CD8-positive, alpha-beta memory T cell (primary cell): Measurements from ENCODE around the gene ZNF273. TPM values are rescaled to one million over a fixed set of nuclear protein-coding genes. Genes with fewer than 3 reads are reported as not detected.

Source experiments
- CTCF ChIA-PET: fragments of 350-600 bp; sonication (Branson Sonifier 250); formaldehyde crosslinking; loops from one replicate; lab custom pipeline; 2021; ENCODE audit warnings: antibody characterized with exemption; lab: Charles Lee
- POLR2A ChIA-PET: fragments of 350-600 bp; sonication (Branson Sonifier 250); formaldehyde crosslinking; loops from one replicate; lab custom pipeline; 2021; ENCODE audit warnings: antibody characterized with exemption; lab: Charles Lee
- DNase-seq, 5 donors: peaks; one replicate each; pipeline versions ENCODE4 v3.0.0 to v3.0.0-alpha.2; 2020 to 2022; ENCODE audit warnings: mixed read lengths in 1 of 5
- H3K27ac ChIP-seq: one replicate; pipeline ENCODE4 v1.7.0; 2013; ENCODE audit warnings: low read depth, mild to moderate bottlenecking, low read length, moderate library complexity
- H3K27me3 ChIP-seq: 2 replicates; pipeline ENCODE4 v1.7.0; 2013; ENCODE audit warnings: low read length, mild to moderate bottlenecking; ENCODE audit not compliant: insufficient read depth, poor library complexity, severe bottlenecking
- H3K36me3 ChIP-seq: 2 replicates; pipeline ENCODE4 v1.7.0; 2013; ENCODE audit warnings: mild to moderate bottlenecking, low read length, moderate library complexity; ENCODE audit not compliant: insufficient read depth
- H3K4me1 ChIP-seq: 2 replicates; pipeline ENCODE4 v1.7.0; 2013; ENCODE audit warnings: mild to moderate bottlenecking, low read length, moderate library complexity; ENCODE audit not compliant: insufficient read depth
- H3K4me3 ChIP-seq: 2 replicates; pipeline ENCODE4 v1.7.0; 2013; ENCODE audit warnings: mild to moderate bottlenecking, low read length
- H3K9me3 ChIP-seq: 2 replicates; pipeline ENCODE4 v1.7.0; 2013; ENCODE audit warnings: mild to moderate bottlenecking, low read length
- H3K27ac Mint-ChIP-seq, 8 donors: one replicate each; pipeline ENCODE4 v1.8.0; 2020 to 2021; ENCODE audit warnings: mixed read lengths in 8 of 8, mild to moderate bottlenecking in 6 of 8, inconsistent platforms in 3 of 8, moderate library complexity in 3 of 8
- H3K27me3 Mint-ChIP-seq, 2 donors: one replicate each; pipeline ENCODE4 v1.8.0; 2020 to 2021; ENCODE audit warnings: mixed read lengths in 2 of 2, mild to moderate bottlenecking in 1 of 2, moderate library complexity in 1 of 2
- H3K36me3 Mint-ChIP-seq, 3 donors: one replicate each; pipeline ENCODE4 v1.8.0; 2020 to 2021; ENCODE audit warnings: mixed read lengths in 3 of 3, inconsistent platforms in 1 of 3, mild to moderate bottlenecking in 1 of 3
- H3K4me1 Mint-ChIP-seq, 3 donors: one replicate each; pipeline ENCODE4 v1.8.0; 2020 to 2021; ENCODE audit warnings: mixed read lengths in 3 of 3, inconsistent platforms in 1 of 3, mild to moderate bottlenecking in 1 of 3
- H3K4me3 Mint-ChIP-seq, 7 donors: one replicate each; pipeline ENCODE4 v1.8.0; 2020 to 2021; ENCODE audit warnings: mixed read lengths in 7 of 7, mild to moderate bottlenecking in 6 of 7, moderate library complexity in 4 of 7, inconsistent platforms in 2 of 7
- H3K9me3 Mint-ChIP-seq, 5 donors: one replicate each; pipeline ENCODE4 v1.8.0; 2020 to 2022; ENCODE audit warnings: mixed read lengths in 5 of 5, mild to moderate bottlenecking in 3 of 5, moderate library complexity in 2 of 5, inconsistent platforms in 1 of 5
- polyA plus RNA-seq: library from polyadenylated mRNA; unstranded; fragments of 300-500 nt; fragmentation: Illumina TruSeq; gene quantifications from one replicate; pipeline ENCODE4 v1.2.3, GENCODE V29; 2021
- total RNA-seq, 2 experiments: library from RNA; stranded (reverse); gene quantifications; one replicate each; pipeline ENCODE4 v1.2.3, GENCODE V29; 2021

Gene ZNF273
- total and polyA plus RNA-seq, 3 experiments from 2014 or later, result 3.1 to 7.1 (median 6.8) TPM

DNA sequence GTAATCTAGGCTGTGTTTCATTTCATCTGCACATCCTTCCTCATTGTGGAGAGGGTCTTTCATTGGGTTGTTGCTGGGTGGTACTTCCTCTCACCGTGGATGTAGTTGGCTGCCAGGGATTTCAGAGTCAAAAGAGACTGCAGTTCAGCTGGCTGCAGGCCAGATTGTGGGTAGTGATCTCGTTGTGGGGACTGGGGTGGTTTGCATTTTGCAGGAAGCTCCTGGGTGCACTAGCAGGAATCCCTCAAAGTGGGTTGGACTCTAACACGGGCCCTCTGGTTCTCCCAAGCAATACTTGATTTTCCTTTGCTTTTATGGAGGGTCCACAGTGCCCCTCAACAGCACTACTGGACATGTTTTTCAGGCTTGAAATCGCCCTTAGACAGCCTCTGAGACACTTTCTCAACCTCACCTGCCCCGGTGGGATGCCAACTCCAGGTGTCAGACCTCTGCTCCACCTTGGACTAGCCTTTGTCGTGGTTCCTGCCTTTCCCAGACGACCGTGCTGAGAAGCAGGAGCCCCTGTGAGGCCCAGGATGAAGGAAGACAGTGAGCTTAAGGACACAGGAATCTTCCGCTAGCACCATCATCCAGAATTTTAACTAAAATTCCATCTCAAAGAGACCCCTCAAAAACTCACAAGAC is 23.9 kb upstream of the ZNF273 start:
- Mint-ChIP-seq H3K27me3 (peaks cover 29 to 57% of the 10 kb centered on the region in 2 donors), H3K4me1 (peaks cover 17 to 36% (median 19%) of the 10 kb centered on the region in 3 donors), H3K4me3 (peak overlapping the region in 2 of 7 donors; percentile 7 to 25), H3K9me3 (peaks cover 0 to 3% (median 0%) of the 10 kb centered on the region in 5 donors), H3K36me3 (no peaks in the 10 kb centered on the region), H3K27ac (no peak overlapping the region)
- ChIA-PET CTCF (no interaction called here), POLR2A (no interaction called here)
- no peak overlapping the region for H3K4me3 ChIP-seq
- no peak overlapping the region for H3K27ac ChIP-seq
- no peaks in the 10 kb centered on the region for H3K27me3 ChIP-seq
- H3K4me1 ChIP-seq, result no peaks in the 10 kb centered on the region
- H3K36me3 ChIP-seq, result no peaks in the 10 kb centered on the region
- H3K9me3 ChIP-seq, result no peaks in the 10 kb centered on the region
- no peak for DNase-seq

GRCh38 chr7:64879800-64880199 is 23.3 kb upstream of the ZNF273 start:
- H3K27me3 Mint-ChIP-seq, result peaks cover 33 to 63% of the 10 kb centered on the region in 2 donors
- no peak overlapping the region for H3K4me3 Mint-ChIP-seq
- no peaks in the 10 kb centered on the region for H3K9me3 ChIP-seq
- H3K27ac Mint-ChIP-seq, result no peak overlapping the region
- no peaks in the 10 kb centered on the region for H3K36me3 ChIP-seq
- DNase-seq, result no peak
- no peaks in the 10 kb centered on the region for H3K36me3 Mint-ChIP-seq
- peaks cover 17 to 36% (median 19%) of the 10 kb centered on the region in 3 donors for H3K4me1 Mint-ChIP-seq
- H3K4me3 ChIP-seq, result no peak overlapping the region
- H3K9me3 Mint-ChIP-seq, result peaks cover 0 to 3% (median 0%) of the 10 kb centered on the region in 5 donors
- ChIA-PET CTCF (no interaction called here), POLR2A (no interaction called here)
- no peaks in the 10 kb centered on the region for H3K27me3 ChIP-seq
- H3K4me1 ChIP-seq, result no peaks in the 10 kb centered on the region
- H3K27ac ChIP-seq, result no peak overlapping the region

GRCh38 chr7:64880322-64881297 is 22.5 kb upstream of the ZNF273 start:
- H3K27me3 ChIP-seq, result no peaks in the 10 kb centered on the region
- peaks cover 17 to 36% (median 19%) of the 10 kb centered on the region in 3 donors for H3K4me1 Mint-ChIP-seq
- no peak overlapping the region for H3K27ac ChIP-seq
- no peaks in the 10 kb centered on the region for H3K36me3 ChIP-seq
- no peak overlapping the region for H3K4me3 ChIP-seq
- no peak overlapping the region for H3K4me3 Mint-ChIP-seq
- H3K9me3 ChIP-seq, result no peaks in the 10 kb centered on the region
- no peaks in the 10 kb centered on the region for H3K4me1 ChIP-seq
- no peak overlapping the region for H3K27ac Mint-ChIP-seq
- no peaks in the 10 kb centered on the region for H3K36me3 Mint-ChIP-seq
- DNase-seq, result no peak
- CTCF ChIA-PET, result no interaction called here
- H3K9me3 Mint-ChIP-seq, result peaks cover 0 to 3% (median 0%) of the 10 kb centered on the region in 5 donors
- H3K27me3 Mint-ChIP-seq, result peaks cover 40 to 71% of the 10 kb centered on the region in 2 donors
- POLR2A ChIA-PET, result no interaction called here

GRCh38 chr7:64881461-64882287 is 21.4 kb upstream of the ZNF273 start:
- Mint-ChIP-seq H3K36me3 (peaks cover 0 to 6% (median 0%) of the 10 kb centered on the region in 3 donors), H3K27ac (peak overlapping the region in 1 of 8 donors; percentile 65), H3K27me3 (peaks cover 37 to 79% of the 10 kb centered on the region in 2 donors), H3K4me3 (peak overlapping the region in 1 of 7 donors; percentile 34), H3K9me3 (peaks cover 0 to 3% (median 0%) of the 10 kb centered on the region in 5 donors), H3K4me1 (peaks cover 17 to 38% (median 19%) of the 10 kb centered on the region in 3 donors)
- H3K27me3 ChIP-seq, result no peaks in the 10 kb centered on the region
- ChIA-PET POLR2A (no interaction called here), CTCF (no interaction called here)
- no peak overlapping the region for H3K27ac ChIP-seq
- no peaks in the 10 kb centered on the region for H3K36me3 ChIP-seq
- no peak overlapping the region for H3K4me3 ChIP-seq
- DNase-seq, result no peak
- no peaks in the 10 kb centered on the region for H3K9me3 ChIP-seq
- no peaks in the 10 kb centered on the region for H3K4me1 ChIP-seq

GRCh38 chr7:64882341-64883112 is 20.5 kb upstream of the ZNF273 start:
- Histone ChIP-seq H3K27me3 (no peaks in the 10 kb centered on the region), H3K9me3 (no peaks in the 10 kb centered on the region), H3K27ac (no peak overlapping the region), H3K4me1 (no peaks in the 10 kb centered on the region), H3K36me3 (no peaks in the 10 kb centered on the region), H3K4me3 (no peak overlapping the region)
- Mint-ChIP-seq H3K27me3 (peaks cover 43 to 81% of the 10 kb centered on the region in 2 donors), H3K9me3 (peaks cover 0 to 3% (median 0%) of the 10 kb centered on the region in 5 donors), H3K4me1 (peaks cover 14 to 36% (median 17%) of the 10 kb centered on the region in 3 donors), H3K36me3 (peaks cover 0 to 6% (median 0%) of the 10 kb centered on the region in 3 donors), H3K4me3 (peak overlapping the region; percentile 28 to 84 (median 74)), H3K27ac (peak overlapping the region in 1 of 8 donors; percentile 90)
- ChIA-PET POLR2A (no interaction called here), CTCF (no interaction called here)
- DNase-seq, result no peak

DNA sequence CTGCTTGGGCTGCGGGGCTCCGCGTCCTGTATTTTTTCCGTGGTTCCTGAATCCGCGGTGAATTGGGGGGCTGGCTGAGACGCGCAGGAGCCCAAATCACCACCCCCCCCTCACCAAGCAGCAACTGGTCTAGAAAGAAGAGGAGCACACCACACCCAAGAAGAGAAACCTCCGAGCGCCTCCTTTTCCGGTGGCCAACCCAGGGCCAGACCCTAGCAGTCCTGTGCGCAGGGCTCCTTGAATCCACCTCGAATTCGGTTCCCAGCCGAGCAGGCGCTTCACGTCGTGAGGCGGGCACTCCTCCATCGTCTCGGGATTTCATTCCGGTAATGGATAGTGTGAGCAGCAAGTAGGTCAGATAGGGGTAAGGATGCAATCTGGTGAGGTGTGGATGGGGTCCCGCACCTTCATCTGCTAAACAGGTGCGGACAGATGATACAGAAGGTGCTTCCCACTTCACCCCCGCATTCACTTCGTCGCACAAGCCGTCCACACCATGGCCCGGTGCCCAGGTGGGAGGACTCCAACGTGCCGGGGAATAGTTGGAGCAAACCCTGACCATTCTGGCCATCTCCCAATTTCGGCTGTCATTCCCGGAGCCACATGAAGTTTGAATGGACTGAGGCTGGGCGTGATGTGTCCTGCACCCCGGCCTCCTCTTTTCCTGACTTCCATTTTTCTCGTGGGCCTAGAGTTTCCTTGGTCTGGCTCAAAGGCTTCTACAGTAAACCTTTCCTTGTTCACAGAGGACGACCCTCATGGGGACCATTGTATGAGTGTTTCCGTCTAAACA is 19.8 kb upstream of the ZNF273 start:
- no peaks in the 10 kb centered on the region for H3K27me3 ChIP-seq
- Mint-ChIP-seq H3K27ac (no peak overlapping the region), H3K4me3 (peak overlapping the region in 6 of 7 donors; percentile 43 to 84 (median 69)), H3K9me3 (peaks cover 0 to 3% (median 0%) of the 10 kb centered on the region in 5 donors), H3K4me1 (peaks cover 12 to 35% (median 16%) of the 10 kb centered on the region in 3 donors), H3K27me3 (peaks cover 47 to 82% of the 10 kb centered on the region in 2 donors), H3K36me3 (peaks cover 0 to 6% (median 2%) of the 10 kb centered on the region in 3 donors)
- H3K4me3 ChIP-seq, result no peak overlapping the region
- POLR2A ChIA-PET, result no interaction called here
- CTCF ChIA-PET, result no interaction called here
- DNase-seq, result no peak
- no peaks in the 10 kb centered on the region for H3K36me3 ChIP-seq
- no peaks in the 10 kb centered on the region for H3K4me1 ChIP-seq
- H3K27ac ChIP-seq, result no peak overlapping the region
- no peaks in the 10 kb centered on the region for H3K9me3 ChIP-seq
